Mammary epithelial cell (primary cell): ENCODE results near the gene MRC2.

Experiments
- CTCF ChIP-seq, 2 donors: IDR thresholded peaks in 1 of 2; conservative IDR thresholded peaks in 1 of 2; 2 replicates each; pipeline ENCODE4 v1.5.1; 2011 to 2012; ENCODE audit warnings: inconsistent platforms in 2 of 2, low read length in 2 of 2, mild to moderate bottlenecking in 2 of 2, control low read depth in 1 of 2, low read depth in 1 of 2; ENCODE audit not compliant: insufficient read depth in 1 of 2; ENCODE audit errors: extremely low read depth in 1 of 2
- EZH2 ChIP-seq: IDR thresholded peaks from 2 replicates; pipeline ENCODE4 v1.6.1; 2012; ENCODE audit warnings: low read length, inconsistent platforms, borderline replicate concordance

DNA sequence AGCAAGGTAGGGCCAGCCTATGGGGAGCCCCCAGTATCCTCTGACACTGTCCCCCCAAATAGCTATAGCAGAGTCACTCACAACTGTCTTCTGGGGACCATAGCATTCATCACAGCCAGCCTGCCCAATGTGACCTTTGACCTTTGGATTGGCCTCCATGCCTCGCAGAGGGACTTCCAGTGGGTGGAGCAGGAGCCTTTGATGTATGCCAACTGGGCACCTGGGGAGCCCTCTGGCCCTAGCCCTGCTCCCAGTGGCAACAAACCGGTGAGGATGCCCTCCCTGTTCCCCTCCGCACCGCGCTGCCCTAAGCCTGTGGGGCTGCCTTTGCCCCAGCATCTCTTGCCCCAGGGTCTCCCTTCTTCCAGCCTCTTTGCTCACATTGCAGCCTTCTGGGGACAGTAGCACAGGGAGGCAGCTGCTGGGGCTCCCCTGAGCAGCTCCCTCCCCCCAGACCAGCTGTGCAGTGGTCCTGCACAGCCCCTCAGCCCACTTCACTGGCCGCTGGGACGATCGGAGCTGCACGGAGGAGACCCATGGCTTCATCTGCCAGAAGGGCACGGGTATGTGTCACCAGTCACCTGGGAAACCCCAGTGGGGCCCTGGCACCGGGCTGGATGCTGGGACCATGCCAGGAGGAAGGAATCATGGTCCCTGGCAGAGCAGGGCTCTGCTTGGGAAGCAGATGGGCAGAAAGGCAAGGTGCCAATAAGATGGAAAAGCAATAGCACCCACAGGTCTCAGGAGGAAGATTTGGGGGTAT, 61.1 kb downstream of the MRC2 start:
- TF ChIP-seq EZH2, result no peak
- no peak for TF ChIP-seq CTCF (conservative IDR thresholded peaks at IDR 0.05 in 1 of 2, IDR thresholded peaks at IDR 0.05 in 1 of 2; ENCODE audit: extremely low read depth in 1 of 2, insufficient read depth in 1 of 2, low read depth in 1 of 2, low read length in 2 of 2)
